ENCODE measurements around the gene NBPF1.

- TF ChIP-seq RAD21 (IDR thresholded peaks at IDR 0.05; ENCODE audit: low read depth) (no peak), REST (IDR thresholded peaks at IDR 0.05; ENCODE audit: low read depth) (no peak), MAX (IDR thresholded peaks at IDR 0.05) (no peak)
These were observed 4.6 kb upstream of the NBPF1 start for GRCh38 chr1:16617778-16618580.
